Left cardiac atrium (tissue), 4 donors: ENCODE results near the gene GJC2. TPM values are rescaled to one million over a fixed set of nuclear protein-coding genes. Genes with fewer than 3 reads are reported as not detected.

Experiments
- ATAC-seq, 2 donors: fragments of 200-7000 bp; cut with Tn5 transposase; one replicate each; pipeline ENCODE4 v1.9.1; 2020; ENCODE audit warnings: mild to moderate bottlenecking in 2 of 2, moderate library complexity in 2 of 2
- DNase-seq: peaks from one replicate; pipeline ENCODE4 v3.0.0-alpha.2; 2020
- intact Hi-C, 2 donors: fragments of 100-400 bp; cut with DNase I; formaldehyde crosslinking; loops; one replicate each; pipeline versions ENCODE4 v1.14.1 to v1.15.1; 2022 to 2023
- long read RNA-seq: library from polyadenylated mRNA; unstranded; transcript quantifications from one replicate; pipeline ENCODE4 v2.0.0, GENCODE V29; 2021
- total RNA-seq, 2 donors: library from RNA; stranded (reverse); fragmentation: NEBNext Ultra II Directional; extraction: Animal tissue kit (Norgen Biotek cat#: 25700); gene quantifications; one replicate each; pipeline ENCODE4 v1.2.1, GENCODE V29; 2021
- donor health status: DM: no; HTN: yes; CAD: no.
- donor health status: DM: no; HTN: yes; CAD: no; lungs with severe emphysema.
- donor health status: DM: yes; HTN: yes; CAD: no.
- donor health status: Dilated cardiomyopathy.

The GJC2 gene
- total RNA-seq, result 1 to 10 TPM; 2.2 to 2.3 TPM
- long read RNA-seq, result 0 reads

DNA sequence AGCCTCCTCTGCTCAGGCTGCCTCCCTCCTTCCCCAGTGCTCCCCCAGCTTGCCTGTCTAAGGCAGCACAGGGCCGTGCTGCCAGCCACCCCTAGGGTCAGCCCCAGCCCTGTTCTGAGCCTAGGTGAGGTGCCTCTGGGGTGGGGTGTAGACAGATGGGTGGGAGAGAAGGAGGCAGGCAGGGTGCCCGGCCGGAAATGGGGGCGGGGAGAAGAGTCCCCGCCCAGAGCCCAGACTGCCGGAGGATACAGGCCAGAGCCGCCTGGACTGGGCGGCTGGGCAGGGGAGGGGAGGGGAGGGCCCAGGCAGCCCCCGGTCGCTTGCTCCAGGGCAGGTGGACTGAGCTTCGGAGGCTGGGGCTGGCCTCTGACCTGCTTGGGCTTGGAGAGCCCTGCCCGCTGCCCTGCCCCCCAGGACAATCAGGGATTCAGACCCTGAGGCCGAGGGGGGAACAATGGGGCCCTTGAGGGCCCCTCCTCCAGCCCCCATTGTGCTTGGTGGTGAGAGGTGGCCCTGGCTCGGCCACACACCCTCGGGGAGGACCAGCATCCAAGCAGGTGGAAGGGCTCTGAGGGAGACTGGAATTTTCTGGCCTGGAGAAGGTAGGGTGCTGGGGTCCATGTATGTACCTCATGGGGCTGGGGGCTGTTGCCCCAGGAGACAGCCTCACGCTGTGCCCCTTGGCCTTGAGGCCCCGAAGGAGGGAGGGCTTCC is at the start of gene GJC2:
Gene GJC2, plus strand, starts transcription at position 525 of the 714 bp plus-strand sequence. CDS start 7,829 bp downstream, outside the sequence.
- DNase-seq, result peak; percentile 67
- intact Hi-C loops, result no loop called here
- ATAC-seq, result peak; percentile 61 to 62

- DNase-seq (no peak), ATAC-seq (no peak)
- intact Hi-C loops, result no loop called here
Observed at GRCh38 chr1:228100822-228101613, 48.7 kb upstream of the GJC2 start.

DNA sequence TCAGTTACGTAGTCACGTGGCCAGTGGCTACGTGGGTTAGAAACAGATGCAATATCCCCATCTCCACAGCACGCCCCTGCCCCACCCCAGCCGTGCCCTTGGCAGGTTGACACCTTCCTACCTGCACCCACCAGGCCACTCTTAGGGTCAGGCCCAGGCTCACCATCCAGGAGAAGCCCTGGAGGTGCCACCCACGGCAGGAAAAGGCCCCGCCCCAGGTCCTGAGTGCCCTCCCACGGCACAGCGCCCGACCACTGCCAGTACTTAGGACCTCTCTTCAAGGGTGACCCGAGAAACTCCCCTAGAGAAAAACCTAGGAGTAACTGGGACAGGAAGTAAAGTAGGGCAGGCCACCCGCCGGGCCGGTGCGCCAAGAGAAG is 48.1 kb upstream of the GJC2 start:
- DNase-seq, result no peak
- intact Hi-C loops, result no loop called here
- ATAC-seq, result no peak

DNA sequence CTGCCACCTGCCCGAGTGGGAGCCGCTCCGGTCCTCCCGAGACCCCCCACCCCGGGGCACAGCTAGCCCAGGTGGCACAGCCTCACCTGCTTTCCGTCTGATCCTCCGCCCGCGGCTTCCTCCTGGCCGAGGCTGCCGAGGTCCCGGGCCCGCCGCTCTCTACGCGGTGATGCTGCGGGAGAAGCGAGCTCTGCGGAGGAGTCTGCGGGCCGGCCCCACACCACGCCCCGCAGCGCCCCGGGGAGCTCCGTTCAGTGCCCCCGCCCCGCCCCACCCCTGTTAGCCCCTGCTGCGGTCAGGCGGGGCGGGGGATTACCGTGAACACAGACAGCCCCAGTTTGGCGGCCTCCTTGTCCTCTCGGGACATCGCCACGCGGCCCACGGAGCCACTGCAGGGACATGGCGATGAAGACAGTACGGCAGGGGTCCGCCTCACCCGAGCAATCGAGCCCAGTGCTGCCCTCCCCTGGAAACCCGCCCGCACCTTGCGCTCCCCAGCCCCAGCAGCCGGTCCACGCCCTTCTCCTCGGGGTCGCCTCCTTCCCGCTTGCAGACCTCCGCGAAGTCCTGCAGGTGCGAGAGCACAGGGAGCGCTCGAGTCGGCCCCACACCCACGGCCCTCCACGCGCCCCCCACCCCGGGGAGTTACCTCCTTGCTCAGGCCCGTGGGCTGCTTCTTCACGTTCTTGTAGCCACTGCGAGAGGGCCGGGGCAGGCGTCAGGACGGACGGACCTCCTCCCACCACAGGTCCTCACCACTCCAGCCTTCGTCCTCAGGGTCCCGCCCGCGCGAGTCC is 47.5 kb upstream of the GJC2 start:
- peak; percentile 12 for ATAC-seq
- intact Hi-C loops, result no loop called here

DNA sequence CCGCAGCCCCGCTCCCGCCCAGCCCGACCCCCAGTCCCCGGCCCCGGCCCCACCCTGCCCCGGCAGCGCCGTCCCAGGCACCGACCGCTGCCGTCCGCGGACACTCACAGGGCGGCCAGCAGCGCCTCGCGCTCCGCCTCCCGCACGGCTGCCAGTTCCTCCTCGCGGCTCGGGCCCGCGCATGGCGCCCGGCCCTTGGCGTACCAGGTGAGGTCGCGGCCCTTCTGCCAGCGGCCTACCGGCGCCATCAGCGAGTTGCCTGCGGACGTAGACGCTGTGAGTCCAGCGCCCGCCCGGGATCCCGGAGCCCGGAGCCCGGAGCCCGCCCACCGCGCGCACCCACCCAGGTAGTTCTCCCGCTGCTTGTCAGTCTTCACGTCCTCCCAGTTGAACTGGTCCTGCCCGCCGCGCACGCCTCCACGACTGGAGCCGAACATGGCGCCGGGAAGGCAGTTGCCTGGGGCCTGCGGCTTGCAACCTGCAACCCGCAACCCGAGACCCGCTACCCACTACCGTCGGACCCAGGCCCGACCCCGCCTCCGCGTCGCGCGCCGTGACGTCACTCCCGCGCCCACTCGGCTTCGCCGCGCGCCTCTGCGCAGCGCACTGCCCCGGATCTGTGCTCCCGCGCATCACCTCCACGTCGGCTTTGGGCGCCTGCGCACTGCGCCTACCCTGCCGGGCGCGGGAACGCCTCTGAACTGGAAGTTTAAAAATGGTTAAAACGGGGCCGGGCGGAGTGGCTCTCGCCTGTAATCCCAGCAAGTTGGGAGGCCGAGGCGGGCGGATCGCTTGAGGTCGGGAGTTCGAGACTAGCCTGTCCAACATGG is 46.7 kb upstream of the GJC2 start, which contains the start of gene C1orf35:
Gene C1orf35, minus strand, starts transcription at position 535 of the 830 bp plus-strand sequence. Its CDS starts 98 bp downstream, at position 437.
- intact Hi-C loops, result no loop called here
- peak; percentile 89 to 96 for ATAC-seq

More for the DNA sequence above, 47.5 kb upstream of the GJC2 start:
- DNase-seq, result peak; percentile 53

GRCh38 chr1:228104526-228105269 is 45.0 kb upstream of the GJC2 start:
- intact Hi-C loops, result no loop called here
- no peak for DNase-seq

More for the DNA sequence above, 46.7 kb upstream of the GJC2 start, which contains the start of gene C1orf35:
- peak; percentile 96 for DNase-seq

DNA sequence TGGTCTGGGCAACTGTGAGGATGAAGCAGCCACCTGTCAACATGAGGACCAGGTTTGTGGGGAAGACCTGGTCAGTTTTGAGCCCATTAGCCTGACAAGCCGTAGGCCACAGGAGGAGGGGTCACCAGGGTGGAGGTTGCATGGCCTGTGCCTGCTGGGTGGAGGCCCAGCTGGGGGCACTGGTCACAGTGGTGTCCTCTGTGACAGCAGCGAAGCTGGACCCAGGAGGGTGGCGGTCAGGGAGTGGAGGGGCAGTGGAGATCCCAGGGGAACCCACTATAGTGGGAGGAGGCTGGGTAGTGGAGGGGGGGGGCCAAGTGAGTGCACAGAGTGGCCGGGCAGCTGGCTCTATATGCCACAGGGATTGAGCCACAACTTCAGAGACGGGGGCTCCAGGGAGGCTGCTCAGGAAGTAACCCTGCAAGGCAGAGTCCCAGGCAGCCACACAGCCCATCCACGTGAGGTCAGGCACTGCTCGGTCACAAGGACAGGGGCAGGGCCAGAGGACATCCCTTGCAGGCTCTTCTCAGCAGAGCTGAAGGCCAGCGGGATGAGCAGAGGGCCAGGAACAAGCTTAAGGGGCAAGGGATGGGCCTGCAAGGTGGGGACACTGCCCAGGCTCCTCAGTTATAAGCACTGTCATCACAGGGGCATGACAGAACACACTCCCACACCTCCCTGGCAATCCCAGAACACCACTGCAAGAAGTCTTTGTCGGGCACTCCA is 44.3 kb upstream of the GJC2 start:
- intact Hi-C loops, result no loop called here
- DNase-seq, result no peak
- ATAC-seq, result no peak

More at GRCh38 chr1:228104526-228105269, 45.0 kb upstream of the GJC2 start:
- no peak for ATAC-seq

DNA sequence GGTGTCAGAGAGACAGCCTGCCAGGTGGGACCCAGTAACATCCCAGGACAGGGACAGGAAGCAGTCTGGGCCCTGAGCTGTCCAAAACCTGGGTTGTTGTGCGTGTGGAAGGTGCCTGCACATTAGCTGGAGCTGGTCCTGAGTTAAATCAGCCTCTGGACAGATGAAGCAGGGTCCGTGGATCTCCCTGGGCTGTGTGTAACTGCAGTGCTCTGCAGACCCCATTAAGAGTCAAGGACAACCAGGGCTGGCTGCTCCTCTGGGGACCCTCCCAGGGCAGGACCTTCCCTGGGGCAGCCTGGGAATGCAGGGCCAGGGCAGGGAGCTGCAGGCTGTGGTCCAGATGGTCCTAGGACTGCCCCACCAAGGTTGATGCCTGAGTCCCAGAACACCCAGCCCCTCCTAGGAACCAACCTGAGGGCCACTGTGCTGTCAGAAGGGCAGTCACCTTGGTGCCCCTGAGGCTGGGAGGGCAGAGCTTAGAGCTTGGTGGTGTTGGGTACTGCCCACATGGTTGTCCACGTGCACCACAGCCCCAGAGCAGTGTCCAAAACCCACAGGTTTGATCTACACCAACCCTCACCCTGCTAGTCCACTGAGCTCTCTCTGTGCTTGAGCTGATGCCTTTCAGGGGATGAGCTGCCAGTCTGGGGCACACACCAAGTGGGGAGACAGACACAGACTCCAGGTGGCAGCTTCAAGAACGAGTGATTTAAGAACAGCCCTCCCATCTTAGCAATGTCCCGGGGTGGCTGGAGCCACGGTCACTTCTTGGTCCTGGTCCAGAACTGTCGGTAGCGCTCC is 43.5 kb upstream of the GJC2 start:
- no peak for DNase-seq
- intact Hi-C loops, result no loop called here
- no peak for ATAC-seq

DNA sequence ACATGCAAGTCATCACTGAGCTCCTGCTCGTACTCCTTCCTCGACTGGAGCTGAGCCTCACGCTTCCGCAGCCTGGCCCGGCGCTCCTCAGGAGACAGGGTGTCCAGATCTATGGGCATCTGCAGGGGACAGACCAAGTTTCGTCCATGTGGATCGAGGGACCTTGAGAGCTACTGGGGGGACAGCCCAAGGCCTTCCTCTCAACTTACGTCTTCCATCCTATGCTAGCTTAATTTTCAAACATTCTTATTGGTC is 43.0 kb upstream of the GJC2 start:
- ATAC-seq (no peak), DNase-seq (no peak)
- intact Hi-C loops, result no loop called here

GRCh38 chr1:228107636-228108035 is 42.1 kb upstream of the GJC2 start:
- ATAC-seq (no peak), DNase-seq (no peak)
- intact Hi-C loops, result no loop called here

- DNase-seq (no peak), ATAC-seq (no peak)
- intact Hi-C loops, result no loop called here
Observed at GRCh38 chr1:228108055-228108690, 41.6 kb upstream of the GJC2 start.

- intact Hi-C loops, result no loop called here
- ATAC-seq (no peak), DNase-seq (no peak)
Observed at GRCh38 chr1:228108742-228109072, 41.0 kb upstream of the GJC2 start.

GRCh38 chr1:228109073-228109961 is 40.4 kb upstream of the GJC2 start, which contains the start of gene MRPL55:
Gene MRPL55, minus strand, starts transcription at chr1:228109299. Its CDS starts 1,039 bp downstream, at chr1:228108260.
- intact Hi-C loops, result no loop called here
- peak; percentile 97 for DNase-seq
- peak; percentile 97 to 99 for ATAC-seq

- no peak for DNase-seq
- intact Hi-C loops, result no loop called here
Observed at GRCh38 chr1:228109962-228110488, 39.7 kb upstream of the GJC2 start.

DNA sequence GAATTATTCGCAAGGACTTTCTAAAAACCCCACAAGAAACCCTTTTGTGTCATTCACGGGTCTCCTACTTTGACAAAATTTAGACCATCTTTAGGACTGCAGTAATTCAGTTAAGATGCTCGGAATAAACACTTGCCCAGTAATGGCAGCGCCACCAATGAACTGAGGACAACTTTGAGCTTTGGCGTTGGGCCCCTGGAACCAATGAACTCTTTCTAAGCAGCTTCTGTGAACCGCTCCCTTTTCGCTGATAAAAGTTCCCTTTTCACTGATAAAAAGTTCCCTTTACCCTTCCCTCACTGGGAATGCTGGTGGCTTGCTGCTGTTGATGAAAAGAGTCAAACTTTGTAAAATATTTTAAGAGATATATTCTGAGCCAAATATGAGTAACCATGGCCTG is 39.2 kb upstream of the GJC2 start:
- ATAC-seq, result no peak
- intact Hi-C loops, result no loop called here
- no peak for DNase-seq

More at GRCh38 chr1:228109962-228110488, 39.7 kb upstream of the GJC2 start:
- peak; percentile 0 to 5 for ATAC-seq
